Measurements from ENCODE around the gene NRG3. TPM values are rescaled to one million over a fixed set of nuclear protein-coding genes. Genes with fewer than 3 reads are reported as not detected.

Gene NRG3
- total RNA-seq, 1 experiment from 2014 or later = 0.08 TPM

- in situ Hi-C loops (cut with HindIII; ENCODE audit: low pct_unique_long_range_greater_than_20kb, low sequenced_read_pairs) = no loop called here
- ChIA-PET CTCF (no interaction called here), POLR2A (no interaction called here)
- H3K27me3 ChIP-seq (ENCODE audit: control insufficient read depth, insufficient read depth, low read length) = peaks cover 45% of the 10 kb centered on the region
- no peaks in the 10 kb centered on the region for H3K4me1 ChIP-seq (ENCODE audit: control insufficient read depth, insufficient read depth, low read length)
- BruUV-seq (replicated peaks) = no TSS peak
- no peaks in the 10 kb centered on the region for H3K36me3 ChIP-seq (ENCODE audit: control insufficient read depth, insufficient read depth, low read length)
- H3K27ac ChIP-seq (ENCODE audit: low read length) = no peak overlapping the region
- intact Hi-C loops (cut with micrococcal nuclease; ENCODE audit: unreplicated experiment) = no loop called here
- ATAC-seq (no peak), DNase-seq (ENCODE audit: low read depth, low spot score) (no peak)
- TF ChIP-seq CTCF (IDR thresholded peaks at IDR 0.05) = no peak
- no peaks in the 10 kb centered on the region for H3K9me3 ChIP-seq (ENCODE audit: control insufficient read depth, insufficient read depth, low read depth, low read length)
- H3K4me3 ChIP-seq (ENCODE audit: low read depth in 2 of 2, low read length in 2 of 2) = no peak overlapping the region
These were observed 2.6 kb downstream of the NRG3 start for GRCh38 chr10:81877596-81877995.

- no TSS peak for BruUV-seq (replicated peaks)
- Histone ChIP-seq H3K36me3 (ENCODE audit: control insufficient read depth, insufficient read depth, low read length) (no peaks in the 10 kb centered on the region), H3K27ac (ENCODE audit: low read length) (no peak overlapping the region), H3K9me3 (ENCODE audit: control insufficient read depth, insufficient read depth, low read depth, low read length) (no peaks in the 10 kb centered on the region), H3K27me3 (ENCODE audit: control insufficient read depth, insufficient read depth, low read length) (peaks cover 25% of the 10 kb centered on the region), H3K4me3 (ENCODE audit: low read depth in 2 of 2, low read length in 2 of 2) (no peak overlapping the region), H3K4me1 (ENCODE audit: control insufficient read depth, insufficient read depth, low read length) (no peaks in the 10 kb centered on the region)
- intact Hi-C loops (cut with micrococcal nuclease; ENCODE audit: unreplicated experiment) (no loop called here), in situ Hi-C loops (cut with HindIII; ENCODE audit: low pct_unique_long_range_greater_than_20kb, low sequenced_read_pairs) (no loop called here)
- ATAC-seq (no peak), DNase-seq (ENCODE audit: low read depth, low spot score) (no peak)
- TF ChIP-seq SIN3A (IDR thresholded peaks at IDR 0.05; ENCODE audit: borderline replicate concordance, insufficient read depth, low read depth, low read length) = no peak
- TF ChIP-seq CTCF (IDR thresholded peaks at IDR 0.05) = no peak
- no peak for TF ChIP-seq TCF7L2 (IDR thresholded peaks at IDR 0.05; ENCODE audit: low read depth, low read length)
- no peak for TF ChIP-seq POLR2AphosphoS5 (IDR thresholded peaks at IDR 0.05; ENCODE audit: low read depth, low read length)
- TF ChIP-seq REST (IDR thresholded peaks at IDR 0.05; ENCODE audit: insufficient read depth in 1 of 2, low read depth in 2 of 2, low read length in 1 of 2) = no peak
- ChIA-PET POLR2A (no interaction called here), CTCF (no interaction called here)
These were observed 7.0 kb downstream of the NRG3 start for GRCh38 chr10:81882011-81882410.

GRCh38 chr10:81884856-81885255 lies 9.9 kb downstream of the NRG3 start:
- in situ Hi-C loops (cut with HindIII; ENCODE audit: low pct_unique_long_range_greater_than_20kb, low sequenced_read_pairs) (no loop called here), intact Hi-C loops (cut with micrococcal nuclease; ENCODE audit: unreplicated experiment) (no loop called here)
- BruUV-seq (replicated peaks) = no TSS peak
- Histone ChIP-seq H3K36me3 (ENCODE audit: control insufficient read depth, insufficient read depth, low read length) (no peaks in the 10 kb centered on the region), H3K4me3 (ENCODE audit: low read depth in 2 of 2, low read length in 2 of 2) (no peak overlapping the region), H3K27me3 (ENCODE audit: control insufficient read depth, insufficient read depth, low read length) (peaks cover 4% of the 10 kb centered on the region), H3K4me1 (ENCODE audit: control insufficient read depth, insufficient read depth, low read length) (no peaks in the 10 kb centered on the region), H3K9me3 (ENCODE audit: control insufficient read depth, insufficient read depth, low read depth, low read length) (no peaks in the 10 kb centered on the region), H3K27ac (ENCODE audit: low read length) (no peak overlapping the region)
- ChIA-PET POLR2A (no interaction called here), CTCF (no interaction called here)
- TF ChIP-seq REST (IDR thresholded peaks at IDR 0.05; ENCODE audit: insufficient read depth in 1 of 2, low read depth in 2 of 2, low read length in 1 of 2) (no peak), CTCF (IDR thresholded peaks at IDR 0.05) (no peak), SIN3A (IDR thresholded peaks at IDR 0.05; ENCODE audit: borderline replicate concordance, insufficient read depth, low read depth, low read length) (no peak), TCF7L2 (IDR thresholded peaks at IDR 0.05; ENCODE audit: low read depth, low read length) (no peak), POLR2AphosphoS5 (IDR thresholded peaks at IDR 0.05; ENCODE audit: low read depth, low read length) (no peak)
- DNase-seq (ENCODE audit: low read depth, low spot score) (no peak), ATAC-seq (no peak)

All from Panc1 (cell line).